SKM-1 treated with dmso at 0.1 percent for 144 hours (cell line): ENCODE results near the gene FANCD2.
A peak's percentile ranks its signal among the peaks of the same experiment; 100 is the strongest.
"Not testable (repeated sequence)": the region's sequence is repeated elsewhere in the genome, so short reads cannot be mapped to it uniquely, and the experiment has no call there.

Source experiments
- DNase-seq: peaks from one replicate; lab custom pipeline; 2025; ENCODE audit not compliant: unreplicated experiment; lab: John Stamatoyannopoulos, UW

Gene FANCD2

DNA sequence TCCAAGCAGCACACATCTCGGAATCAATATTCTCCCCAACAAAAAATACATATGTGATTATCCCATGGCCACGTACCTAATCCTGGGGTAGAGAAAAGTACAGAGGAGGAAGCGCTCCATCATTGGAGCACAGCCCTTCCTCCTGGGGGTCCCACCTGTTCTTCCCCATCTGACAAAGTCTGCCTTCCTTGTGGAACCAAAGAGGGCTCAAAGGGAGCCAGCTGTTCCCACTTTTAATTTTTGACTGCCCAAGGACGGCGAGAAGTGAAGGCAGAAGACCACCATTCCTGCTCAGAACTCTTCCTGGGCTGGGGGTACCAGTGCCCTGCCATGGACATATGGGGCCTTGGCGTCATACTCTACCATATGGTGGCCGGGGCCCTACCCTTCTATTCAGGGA is 14.1 kb upstream of the FANCD2 start:
- no peak for DNase-seq

DNA sequence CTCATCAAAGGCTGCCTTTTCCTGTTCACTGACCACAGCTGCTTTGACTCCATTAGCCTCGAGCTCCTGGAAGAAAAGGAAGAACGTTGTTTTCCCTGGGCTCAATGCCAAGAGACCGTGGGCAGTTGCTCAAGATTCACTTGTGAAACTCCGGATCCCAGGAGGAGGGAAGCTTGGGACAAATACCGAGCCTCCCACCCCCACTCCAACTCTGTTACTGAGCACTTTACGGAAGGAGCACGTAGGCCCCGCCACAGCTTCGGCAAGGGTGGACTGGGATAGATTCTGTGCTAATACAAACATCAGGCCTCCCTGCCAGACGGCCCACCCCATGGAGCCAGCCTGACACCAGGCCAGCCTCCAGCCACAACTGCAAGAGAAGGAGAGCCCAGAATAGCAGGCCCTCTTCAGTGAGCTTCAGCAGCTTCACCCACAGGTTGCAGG is 10.8 kb upstream of the FANCD2 start:
- DNase-seq: peak; percentile 62

DNA sequence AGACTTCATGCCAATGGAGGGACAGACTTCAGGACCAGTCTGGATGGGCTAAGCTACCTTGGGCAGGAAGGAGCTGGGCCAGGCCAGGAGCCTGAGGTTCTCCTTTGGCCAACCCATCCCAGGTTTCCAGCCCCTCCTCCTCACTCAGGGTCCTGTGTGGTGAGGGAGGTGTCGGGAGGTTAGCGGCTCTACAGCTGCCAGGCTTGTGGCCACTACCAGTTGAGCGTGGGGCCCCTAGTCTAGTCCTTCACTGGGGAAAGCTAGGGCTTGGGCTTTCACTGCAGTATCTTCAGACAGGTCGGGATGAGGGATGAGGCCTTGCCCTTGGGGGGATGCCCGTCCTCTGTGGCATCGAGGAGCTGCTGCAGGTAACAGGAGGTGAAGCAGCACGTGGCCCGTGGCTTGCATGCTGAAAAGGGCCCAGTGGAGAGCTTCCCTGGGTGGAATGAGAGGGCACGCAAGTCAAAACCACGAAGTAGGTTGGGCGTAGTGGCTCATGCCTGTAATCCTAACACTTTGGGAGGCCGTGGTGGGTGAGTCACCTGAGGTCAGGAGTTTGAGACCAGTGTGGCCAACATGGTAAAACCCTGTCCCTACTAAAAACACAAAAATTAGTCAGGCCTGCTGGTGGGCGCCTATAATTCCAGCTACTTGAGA is 8.5 kb upstream of the FANCD2 start:
- DNase-seq: no peak

- not testable (repeated sequence) for DNase-seq
These were observed 7.4 kb upstream of the FANCD2 start for GRCh38 chr3:10018806-10019205.

GRCh38 chr3:10019326-10019725 is 6.9 kb upstream of the FANCD2 start:
- DNase-seq: no peak

DNA sequence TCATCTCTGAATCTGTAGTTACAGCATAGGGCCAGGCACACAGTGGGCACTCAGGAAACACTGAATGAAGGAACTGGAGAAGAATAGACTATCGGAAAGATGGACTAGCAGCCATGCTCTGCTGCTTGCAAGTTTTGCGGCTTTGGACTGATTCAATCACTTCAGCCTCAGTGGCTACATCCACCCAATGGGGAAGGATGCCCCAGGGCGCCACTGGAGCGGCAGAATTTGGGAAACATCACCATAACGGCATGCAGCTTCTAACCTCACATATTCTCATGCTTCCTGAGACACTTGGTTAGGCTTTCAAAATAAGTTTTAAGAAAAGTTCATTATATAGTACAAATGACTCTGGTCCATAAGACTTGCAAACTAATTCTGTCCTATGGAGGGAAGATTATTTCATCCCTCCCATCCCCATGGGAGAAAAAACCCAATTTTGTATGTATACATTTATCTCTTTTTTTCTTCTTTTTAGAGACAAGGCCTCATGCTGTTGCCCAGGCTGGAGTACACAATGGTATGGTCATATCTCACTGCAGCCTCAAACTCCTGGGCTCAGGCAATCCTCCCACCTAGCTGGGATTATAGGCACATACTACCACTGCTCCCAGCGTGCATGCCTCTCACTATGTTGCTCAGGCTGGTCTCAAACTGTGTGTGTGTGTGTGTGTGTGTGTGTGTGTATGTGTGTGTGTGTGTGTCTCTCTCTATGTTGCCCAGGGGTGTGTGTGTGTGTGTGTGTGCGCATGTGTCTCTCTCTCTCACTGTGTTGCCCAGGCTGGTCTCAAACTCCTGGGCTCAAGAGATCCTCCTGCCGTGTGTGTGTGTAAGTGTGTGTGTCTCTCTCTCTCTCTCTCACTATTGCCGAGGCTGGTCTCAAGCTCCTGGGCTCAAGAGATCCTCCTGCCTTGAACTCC is 4.1 kb upstream of the FANCD2 start:
- DNase-seq: no peak

- no peak for DNase-seq
These were observed 2.5 kb upstream of the FANCD2 start for GRCh38 chr3:10023587-10024310.

DNA sequence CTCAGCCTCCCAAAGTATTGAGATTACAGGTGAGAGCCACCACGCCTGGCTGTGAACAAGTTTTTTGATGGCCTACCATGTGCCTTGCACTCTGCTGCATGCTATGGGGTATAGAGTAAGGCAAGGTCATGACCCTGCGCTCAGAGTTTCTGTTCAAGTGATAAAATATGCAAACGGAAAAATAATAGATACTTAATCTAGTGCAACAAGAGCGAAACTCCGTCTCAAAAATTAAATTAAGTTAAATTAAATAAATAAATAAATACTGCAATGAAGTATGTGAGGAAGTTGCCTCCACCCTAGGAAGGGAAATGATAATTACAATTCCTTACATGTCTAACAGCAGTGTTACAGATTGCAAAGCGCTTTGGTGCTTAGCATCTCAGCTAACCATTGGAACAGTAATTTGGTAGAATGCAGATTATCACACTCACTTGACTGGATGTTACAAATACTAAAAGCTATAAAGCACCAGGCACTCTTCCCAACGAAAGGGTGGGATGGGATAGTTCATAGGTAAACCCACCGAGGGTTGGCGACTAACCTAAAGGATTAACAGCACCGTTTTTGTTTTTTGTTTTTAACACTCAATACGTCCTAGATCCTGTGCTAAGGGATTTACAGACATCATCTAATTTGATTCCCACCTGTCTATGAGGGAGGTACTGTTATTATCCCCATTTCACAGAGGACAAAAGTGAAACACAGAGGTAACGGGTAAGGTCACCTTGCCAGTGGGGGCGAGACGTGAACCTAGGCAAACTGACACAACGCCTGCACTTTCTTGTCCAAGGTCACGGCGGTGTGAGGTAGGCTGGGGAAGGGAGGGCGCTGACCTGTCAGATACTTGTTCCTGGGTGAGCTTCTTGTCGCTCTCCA is 793 bp upstream of the FANCD2 start:
- DNase-seq: no peak

GRCh38 chr3:10041034-10041433 is 14.8 kb downstream of the FANCD2 start:
- DNase-seq: no peak

DNA sequence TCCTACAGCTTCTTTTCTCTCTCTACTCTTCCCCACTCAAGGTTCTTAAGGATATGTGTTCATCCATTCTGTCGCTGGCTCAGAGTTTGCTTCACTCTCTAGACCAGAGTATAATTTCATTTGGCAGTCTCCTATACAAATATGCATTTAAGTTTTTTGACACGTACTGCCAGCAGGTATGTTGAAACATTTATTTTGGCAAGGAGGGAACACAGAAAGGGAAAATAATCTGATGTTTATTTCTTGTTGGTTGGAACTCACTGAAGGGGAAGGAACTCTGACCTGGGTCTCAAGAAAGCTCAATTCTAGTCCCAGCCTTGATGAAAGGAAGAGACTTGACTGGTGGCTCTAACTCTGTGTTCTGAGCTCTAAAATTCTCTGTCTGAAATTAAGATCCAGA is 21.6 kb downstream of the FANCD2 start:
- DNase-seq: no peak

GRCh38 chr3:10053054-10053453 is 26.8 kb downstream of the FANCD2 start:
- DNase-seq: not testable (repeated sequence)

DNA sequence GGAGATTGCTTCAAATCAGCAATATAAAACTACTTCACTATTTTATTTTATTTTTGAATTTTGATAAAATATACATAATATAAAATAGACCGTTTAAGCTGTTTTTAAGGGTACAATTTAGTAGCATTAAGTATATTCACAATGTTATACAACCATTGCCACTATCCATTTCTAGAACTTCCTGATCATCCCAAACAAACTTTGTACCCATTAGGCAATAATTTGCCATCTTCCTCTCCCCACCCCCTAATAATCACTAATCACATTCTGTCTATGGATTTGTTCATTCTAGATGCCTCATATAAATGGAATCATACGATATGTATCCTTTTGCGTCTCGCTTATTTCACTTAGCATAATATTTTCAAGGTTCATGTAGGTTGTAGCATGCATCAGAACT is 28.9 kb downstream of the FANCD2 start:
- no peak for DNase-seq

DNA sequence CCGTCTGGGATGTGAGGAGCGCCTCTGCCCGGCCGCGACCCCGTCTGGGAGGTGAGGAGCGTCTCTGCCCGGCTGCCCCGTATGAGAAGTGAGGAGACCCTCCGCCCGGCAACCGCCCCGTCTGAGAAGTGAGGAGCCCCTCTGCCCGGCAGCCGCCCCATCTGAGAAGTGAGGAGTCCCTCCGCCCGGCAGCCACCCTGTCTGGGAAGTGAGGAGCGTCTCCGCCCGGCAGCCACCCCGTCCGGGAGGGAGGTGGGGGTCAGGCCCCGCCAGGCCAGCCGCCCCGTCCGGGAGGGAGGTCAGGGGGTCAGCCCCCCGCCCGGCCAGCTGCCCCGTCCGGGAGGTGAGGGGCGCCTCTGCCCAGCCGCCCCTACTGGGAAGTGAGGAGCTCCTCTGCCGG is 43.8 kb downstream of the FANCD2 start:
- DNase-seq: not testable (repeated sequence)

GRCh38 chr3:10074666-10075065 is 48.4 kb downstream of the FANCD2 start:
- no peak for DNase-seq

GRCh38 chr3:10081871-10082270 is 55.6 kb downstream of the FANCD2 start:
- no peak for DNase-seq

DNA sequence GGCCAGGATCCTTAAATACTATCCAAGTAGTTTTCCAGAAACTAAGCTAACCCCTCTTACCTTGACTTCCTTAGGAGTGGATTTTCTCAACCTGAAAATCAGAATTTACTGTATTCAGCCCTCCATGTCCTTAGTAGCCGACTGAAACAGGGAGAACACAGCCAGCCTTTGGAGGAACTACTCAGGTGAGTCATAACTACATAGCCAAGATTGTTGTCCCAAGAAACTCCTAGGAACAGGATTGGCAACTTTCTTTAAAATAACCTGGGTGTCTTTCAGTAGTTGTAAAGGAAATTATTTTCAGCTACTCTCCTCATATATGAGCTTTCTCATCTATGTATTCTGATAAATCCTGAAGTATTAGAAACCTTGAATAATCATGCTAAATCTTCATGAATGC is 59.5 kb downstream of the FANCD2 start:
- DNase-seq: no peak

DNA sequence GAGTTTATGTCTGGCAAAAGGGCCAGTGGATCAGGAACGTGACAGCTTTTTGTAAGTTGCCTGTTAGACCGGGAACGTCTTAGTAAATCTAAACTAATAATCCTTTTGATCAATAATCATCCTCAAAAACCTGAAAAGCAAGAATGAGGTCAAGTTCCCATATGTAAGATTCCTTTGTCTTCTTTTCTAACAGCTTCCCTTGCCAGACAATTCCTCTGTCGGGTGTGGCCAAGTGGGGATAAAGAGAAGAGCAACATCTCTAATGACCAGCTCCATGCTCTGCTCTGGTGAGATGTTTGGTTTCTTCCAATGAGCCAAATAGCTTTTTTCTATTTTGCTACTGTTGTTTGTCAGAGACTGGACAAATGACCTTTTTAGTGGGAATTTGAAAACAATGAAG is 62.0 kb downstream of the FANCD2 start:
- DNase-seq: no peak

DNA sequence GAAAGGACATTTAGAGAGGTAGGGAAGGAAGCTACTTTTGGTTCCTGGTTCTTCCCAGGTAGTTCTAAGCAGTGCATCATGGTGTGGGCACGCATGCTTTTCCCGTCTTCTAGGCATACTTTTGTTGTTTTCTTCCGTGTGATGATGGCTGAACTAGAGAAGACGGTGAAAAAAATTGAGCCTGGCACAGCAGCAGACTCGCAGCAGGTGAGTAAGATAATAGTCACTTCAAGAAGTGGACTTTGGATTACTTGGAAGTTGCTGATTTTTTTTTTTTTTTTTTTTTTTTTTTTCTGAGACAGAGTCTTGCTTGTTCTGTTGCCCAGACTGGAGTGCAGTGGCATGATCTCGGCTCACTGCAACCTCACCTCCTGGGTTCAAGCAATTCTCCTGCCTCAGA is 63.9 kb downstream of the FANCD2 start:
- no peak for DNase-seq

- DNase-seq: not testable (repeated sequence)
These were observed 64.5 kb downstream of the FANCD2 start for GRCh38 chr3:10090774-10091173.

DNA sequence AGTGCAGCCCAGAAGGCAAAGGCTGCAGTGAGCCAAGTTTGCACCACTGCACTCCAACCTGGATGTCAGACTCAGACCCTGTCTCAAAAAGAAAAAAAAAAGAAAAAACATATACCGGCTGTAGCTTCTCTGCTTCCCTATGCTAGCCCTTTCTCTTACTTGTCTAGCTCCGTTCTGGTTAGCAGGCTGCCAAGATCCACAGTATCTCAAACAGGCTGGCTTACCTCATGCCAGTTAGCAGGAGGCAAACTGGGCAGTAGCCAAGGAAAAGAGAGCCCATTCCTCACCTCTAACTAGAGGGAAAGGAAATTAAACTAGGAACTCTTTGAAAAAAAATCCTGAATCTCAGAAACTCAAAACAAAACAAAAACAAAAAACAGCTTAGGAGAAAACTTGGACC is 65.2 kb downstream of the FANCD2 start:
- not testable (repeated sequence) for DNase-seq

GRCh38 chr3:10093678-10094077 is 67.4 kb downstream of the FANCD2 start:
- DNase-seq: no peak
